WI38 (cell line): Measurements from ENCODE around the gene DENND6A.

Experiments
- H3K4me3 ChIP-seq: 2 replicates; pipeline ENCODE4 v1.5.1; 2011; ENCODE audit warnings: low read depth, mild to moderate bottlenecking, control low read depth, low read length
- CTCF ChIP-seq: IDR thresholded peaks from 2 replicates; pipeline ENCODE4 v1.5.1; 2012; ENCODE audit warnings: low read depth, mild to moderate bottlenecking, control low read depth, low read length

DENND6A gene

GRCh38 chr3:57730682-57731081 is 37.8 kb upstream of the DENND6A start:
- no peak for TF ChIP-seq CTCF
- no peak overlapping the region for H3K4me3 ChIP-seq

- no peak overlapping the region for H3K4me3 ChIP-seq
- TF ChIP-seq CTCF = no peak
Measured at GRCh38 chr3:57729334-57730045, 36.6 kb upstream of the DENND6A start.

GRCh38 chr3:57727106-57727505 is 34.2 kb upstream of the DENND6A start:
- no peak overlapping the region for H3K4me3 ChIP-seq
- TF ChIP-seq CTCF = no peak

- TF ChIP-seq CTCF = no peak
- H3K4me3 ChIP-seq = no peak overlapping the region
Measured at GRCh38 chr3:57726397-57726796, 33.5 kb upstream of the DENND6A start.

- no peak overlapping the region for H3K4me3 ChIP-seq
- TF ChIP-seq CTCF = no peak
Measured at GRCh38 chr3:57718118-57718517, 25.2 kb upstream of the DENND6A start.

GRCh38 chr3:57717205-57717868 is 24.5 kb upstream of the DENND6A start:
- no peak overlapping the region for H3K4me3 ChIP-seq
- no peak for TF ChIP-seq CTCF

GRCh38 chr3:57715686-57716085 is 22.8 kb upstream of the DENND6A start:
- TF ChIP-seq CTCF = no peak
- no peak overlapping the region for H3K4me3 ChIP-seq
